Tibial nerve (tissue), 3 donors: ENCODE data around the gene SHC1.

Experiments used
- CTCF ChIP-seq, 5 experiments: fragments of 200-600 bp in 3 of 5; fragments of 450-650 bp in 2 of 5; sonication (generic) in 3 of 5; IDR thresholded peaks; one replicate each; pipeline ENCODE4 v1.5.1; 2016 to 2019; ENCODE audit warnings: antibody characterized with exemption in 5 of 5, mild to moderate bottlenecking in 3 of 5, moderate library complexity in 2 of 5
- POLR2A ChIP-seq, 2 donors: fragments of 450-650 bp; IDR thresholded peaks; one replicate each; pipeline ENCODE4 v1.6.1; 2017; ENCODE audit warnings: antibody characterized with exemption in 2 of 2, mild to moderate bottlenecking in 2 of 2, moderate library complexity in 2 of 2

DNA sequence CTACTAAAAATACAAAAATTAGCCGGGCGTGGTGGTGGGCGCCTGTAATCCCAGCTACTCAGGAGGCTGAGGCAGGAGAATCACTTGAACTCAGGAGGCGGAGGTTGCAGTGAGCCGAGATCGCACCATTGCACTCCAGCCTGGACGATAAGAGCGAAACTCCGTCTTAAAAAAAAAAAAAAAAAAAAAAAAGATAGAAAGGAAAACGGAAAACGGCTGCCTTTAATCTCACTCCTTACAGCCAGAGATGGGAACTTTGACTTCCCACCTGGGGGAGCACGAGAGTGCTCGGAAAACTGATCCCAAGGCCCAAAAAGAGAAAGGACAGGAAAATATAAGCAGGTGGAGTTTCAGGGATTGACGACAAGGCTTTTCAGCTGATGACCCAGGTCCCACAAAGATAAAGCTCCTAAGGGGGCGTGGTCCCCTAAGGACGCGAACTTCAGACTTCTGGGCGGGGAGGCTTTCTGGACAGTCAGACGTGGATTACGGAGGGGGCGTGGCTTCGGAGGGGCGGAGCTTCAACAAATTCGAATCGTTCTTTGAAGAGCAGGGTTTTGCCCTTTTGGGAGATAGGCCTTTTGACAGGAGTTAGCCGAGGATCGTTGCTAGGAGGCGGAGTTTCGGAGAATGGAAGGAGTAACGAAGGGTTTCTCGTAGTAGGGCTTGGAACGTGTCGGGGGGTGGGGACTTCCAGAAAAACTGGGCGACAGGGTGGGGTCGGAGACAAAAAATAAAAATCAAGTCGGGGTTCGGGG lies 3.0 kb upstream of the SHC1 start:
- TF ChIP-seq CTCF (IDR thresholded peaks at IDR 0.05): peak in 1 of 5 experiments; percentile 28
- peak in 1 of 2 donors; percentile 34 for TF ChIP-seq POLR2A (IDR thresholded peaks at IDR 0.05)
